C4-2B (cell line): ENCODE data around the gene FKBP5.

Source experiments
- H3K27ac ChIP-seq: fragments of 450-650 bp; 2 replicates; pipeline ENCODE4 v1.5.1; 2017
- CTCF ChIP-seq: fragments of 450-650 bp; conservative IDR thresholded peaks from 2 replicates; pipeline ENCODE4 v1.5.1; 2017; ENCODE audit warnings: mild to moderate bottlenecking
- ZFX ChIP-seq: fragments of 450-650 bp; IDR thresholded peaks from 2 replicates; pipeline ENCODE4 v1.6.1; 2017

FKBP5 gene

GRCh38 chr6:35648203-35648602, 40.5 kb downstream of the FKBP5 start:
- TF ChIP-seq CTCF (no peak), ZFX (no peak)
- H3K27ac ChIP-seq, result no peak overlapping the region

GRCh38 chr6:35647400-35647799, 41.3 kb downstream of the FKBP5 start:
- TF ChIP-seq CTCF (no peak), ZFX (no peak)
- H3K27ac ChIP-seq, result no peak overlapping the region

- no peak for TF ChIP-seq ZFX
- TF ChIP-seq CTCF, result no peak
- H3K27ac ChIP-seq, result no peak overlapping the region
These were observed 45.6 kb downstream of the FKBP5 start for GRCh38 chr6:35643162-35643535.

GRCh38 chr6:35642471-35643161, 46.1 kb downstream of the FKBP5 start:
- H3K27ac ChIP-seq, result no peak overlapping the region
- no peak for TF ChIP-seq CTCF
- no peak for TF ChIP-seq ZFX

GRCh38 chr6:35640017-35640664, 48.6 kb downstream of the FKBP5 start:
- TF ChIP-seq ZFX (no peak), CTCF (no peak)
- no peak overlapping the region for H3K27ac ChIP-seq

- no peak for TF ChIP-seq ZFX
- no peak for TF ChIP-seq CTCF
These were observed 50.0 kb downstream of the FKBP5 start for GRCh38 chr6:35638679-35639078.

GRCh38 chr6:35637911-35638310, 50.8 kb downstream of the FKBP5 start:
- TF ChIP-seq ZFX (no peak), CTCF (no peak)
- no peak overlapping the region for H3K27ac ChIP-seq

More at GRCh38 chr6:35638679-35639078, 50.0 kb downstream of the FKBP5 start:
- no peak overlapping the region for H3K27ac ChIP-seq
